GM18517 (cell line): Measurements from ENCODE around the gene FAM240A.
"Not testable (repeated sequence)": the region's sequence is repeated elsewhere in the genome, so short reads cannot be mapped to it uniquely, and the experiment has no call there.

ENCODE experiments used
- ATAC-seq: cut with Tn5 transposase; IDR thresholded peaks from one replicate; pipeline ENCODE4 v1.9.1; 2021; ENCODE audit warnings: mild to moderate bottlenecking, moderate library complexity; ENCODE audit not compliant: unreplicated experiment

FAM240A gene

DNA sequence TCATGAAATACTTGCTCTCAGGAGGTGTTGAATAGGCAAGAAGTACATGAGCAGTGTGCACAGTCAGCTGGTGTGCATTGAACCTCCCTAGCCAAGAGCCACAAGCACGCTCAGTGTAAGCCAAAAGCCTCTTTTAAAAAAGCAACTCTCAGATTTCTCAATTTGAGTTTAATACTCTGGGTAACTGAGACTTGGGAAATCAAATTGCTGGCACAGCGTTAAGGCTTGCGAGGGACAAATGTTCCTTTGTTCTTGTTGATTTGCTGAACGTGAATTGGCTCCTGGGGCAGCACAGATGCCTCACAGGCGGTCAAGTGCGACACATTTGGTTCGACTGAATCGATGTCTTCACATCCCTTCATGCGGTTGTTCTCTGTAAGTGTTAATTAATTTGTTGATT lies at the start of gene FAM240A:
Gene FAM240A, plus strand, starts transcription at position 202 of the 400 bp plus-strand sequence. Its CDS starts 159 bp downstream, at position 361.
- ATAC-seq: no peak

DNA sequence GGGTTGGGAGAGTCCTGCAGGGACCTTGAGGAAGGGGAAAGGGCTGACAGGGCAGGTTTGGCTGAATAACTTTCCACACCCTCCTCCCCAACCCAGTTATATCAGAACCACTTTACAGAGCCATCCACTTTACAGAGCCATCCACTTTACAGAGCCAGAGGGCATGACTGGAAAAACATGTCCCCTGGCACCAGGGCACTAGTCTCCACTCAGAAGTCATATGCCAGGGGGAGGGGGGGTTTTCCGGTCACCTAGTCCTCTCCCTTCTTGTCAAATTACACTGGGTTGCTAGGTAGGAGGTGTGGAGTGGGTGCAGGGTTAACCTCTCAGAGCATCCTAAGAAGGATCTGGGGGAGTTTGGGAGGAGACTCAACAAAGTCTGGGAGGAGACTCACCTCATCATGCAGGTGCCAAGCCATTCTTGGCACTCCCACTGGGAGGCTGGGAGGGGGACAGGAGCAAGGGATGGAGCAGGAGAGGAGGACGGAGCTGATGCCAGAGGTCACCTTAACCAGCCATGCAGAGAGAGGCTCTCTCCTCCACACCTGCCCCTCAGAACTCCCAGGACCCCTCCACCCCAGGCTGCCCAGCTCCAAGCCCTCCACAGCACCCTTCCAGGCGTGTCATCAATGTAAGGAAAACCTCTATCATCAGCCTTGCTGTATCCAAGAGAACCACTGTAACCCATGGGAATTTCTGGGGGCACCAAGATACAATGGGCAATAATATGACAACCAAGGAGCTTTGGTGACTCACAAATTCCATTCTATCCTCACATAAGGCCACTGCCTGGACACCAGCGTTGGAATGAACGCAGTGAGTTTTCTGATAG lies 47.9 kb upstream of the FAM240A start:
- ATAC-seq: no peak

DNA sequence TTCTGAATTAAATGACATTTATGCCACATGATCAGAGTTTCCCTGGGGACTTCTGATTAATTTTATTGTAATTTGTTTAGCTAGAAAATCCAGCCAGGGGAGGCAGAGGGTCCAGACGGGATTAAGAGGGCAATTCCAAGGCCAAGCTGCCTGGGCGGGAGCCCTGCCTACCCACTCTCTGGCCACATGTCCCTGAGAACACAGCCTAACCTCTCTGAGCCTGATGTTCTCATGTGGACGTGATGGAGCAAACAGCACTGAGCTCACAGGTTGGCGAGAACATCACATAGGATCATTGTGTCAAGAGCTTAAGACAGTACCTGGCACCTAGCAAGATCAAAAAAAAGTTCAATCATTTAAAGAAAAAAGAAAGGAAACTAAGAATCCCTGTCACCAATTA lies 47.2 kb upstream of the FAM240A start:
- no peak for ATAC-seq

DNA sequence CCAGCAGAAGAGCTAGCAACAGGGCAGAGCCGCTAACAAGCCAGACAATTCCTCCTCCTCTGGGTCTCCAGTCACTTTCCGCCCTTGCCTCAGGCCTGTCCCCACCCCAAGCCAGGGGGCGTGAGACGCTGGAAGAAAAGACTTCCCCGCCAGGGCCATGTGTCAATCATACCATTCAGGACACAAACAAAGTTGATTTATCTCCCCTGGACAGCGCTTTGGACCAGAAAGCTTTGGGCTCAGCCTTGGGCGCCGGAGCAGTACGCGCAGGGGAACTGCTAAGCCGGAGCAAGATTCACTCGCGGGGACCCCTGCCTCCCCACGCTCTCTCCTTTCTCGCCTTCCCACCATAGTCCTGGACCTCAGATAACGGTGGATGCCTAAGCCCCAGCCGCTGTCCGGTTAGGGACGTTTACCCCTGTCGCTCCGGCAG lies 46.7 kb upstream of the FAM240A start:
- ATAC-seq: no peak

DNA sequence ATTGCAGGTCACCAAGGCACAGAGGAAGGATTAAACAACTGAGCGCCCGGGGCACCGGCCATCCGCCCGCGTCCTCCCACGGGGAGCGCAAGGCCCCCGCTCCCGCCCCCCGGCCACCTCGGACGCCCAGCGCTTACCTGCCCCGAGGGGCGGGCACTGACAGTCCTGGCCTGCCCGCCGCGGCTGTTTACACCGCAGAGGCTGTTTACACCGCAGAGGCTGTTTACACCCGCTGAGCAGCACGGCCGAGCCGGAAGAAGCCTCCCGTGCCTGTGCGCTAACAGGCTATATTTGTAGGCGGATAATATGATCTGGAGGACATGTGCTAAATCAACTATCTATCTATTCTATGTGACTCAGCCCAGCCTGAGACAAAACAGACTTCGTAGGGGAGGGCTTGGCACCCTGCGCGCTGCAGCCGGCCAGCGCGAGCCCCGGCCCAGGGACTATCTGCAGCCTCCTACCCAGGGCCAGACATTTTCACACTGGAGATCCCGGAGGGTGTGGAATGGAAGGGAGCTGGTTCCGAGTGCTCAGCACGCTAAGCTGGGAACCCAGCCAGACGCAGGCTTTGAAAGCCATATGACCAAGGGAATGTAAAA lies 46.2 kb upstream of the FAM240A start, which contains the start of gene LRRC2:
Gene LRRC2, minus strand, starts transcription at position 263 of the 602 bp plus-strand sequence. CDS start 14,711 bp downstream, outside the sequence.
- no peak for ATAC-seq

DNA sequence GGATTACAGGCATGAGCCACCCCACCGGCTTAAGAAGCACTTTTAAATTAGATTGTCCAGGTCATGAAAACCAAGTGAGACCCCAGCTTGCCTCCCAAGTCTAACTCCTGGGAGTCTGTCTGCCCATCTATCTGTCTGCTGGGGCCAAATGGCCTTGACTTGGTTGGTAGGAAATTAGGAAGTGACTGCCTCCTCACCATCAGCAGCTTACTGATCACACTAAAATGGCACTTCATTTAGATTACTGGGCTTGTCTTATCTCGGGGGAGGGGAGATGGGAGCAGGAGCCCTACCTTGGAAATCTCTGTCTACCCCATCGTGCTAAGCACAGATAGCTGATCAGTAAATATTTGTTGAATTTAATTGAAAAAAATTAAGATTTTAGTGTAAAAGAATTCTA lies 40.6 kb upstream of the FAM240A start:
- no peak for ATAC-seq

DNA sequence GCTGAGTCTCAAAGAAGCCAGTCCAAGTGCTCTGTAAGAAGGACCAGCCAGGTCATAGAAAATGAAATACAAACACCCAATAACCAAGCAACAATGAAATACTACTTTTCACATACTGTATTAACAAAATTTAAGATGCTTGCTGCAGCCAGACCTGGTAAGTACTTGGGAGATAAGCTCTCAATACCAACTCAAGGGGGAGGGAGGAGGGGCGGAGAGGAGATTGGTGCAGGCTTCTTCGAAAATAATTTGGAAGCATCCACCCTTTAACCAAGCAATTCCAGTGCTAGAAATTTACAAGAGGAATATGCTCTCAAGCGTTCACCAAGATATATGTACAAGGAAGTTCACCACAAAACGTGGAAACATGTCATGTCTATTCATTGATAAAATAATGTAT lies 38.6 kb upstream of the FAM240A start:
- ATAC-seq: no peak

DNA sequence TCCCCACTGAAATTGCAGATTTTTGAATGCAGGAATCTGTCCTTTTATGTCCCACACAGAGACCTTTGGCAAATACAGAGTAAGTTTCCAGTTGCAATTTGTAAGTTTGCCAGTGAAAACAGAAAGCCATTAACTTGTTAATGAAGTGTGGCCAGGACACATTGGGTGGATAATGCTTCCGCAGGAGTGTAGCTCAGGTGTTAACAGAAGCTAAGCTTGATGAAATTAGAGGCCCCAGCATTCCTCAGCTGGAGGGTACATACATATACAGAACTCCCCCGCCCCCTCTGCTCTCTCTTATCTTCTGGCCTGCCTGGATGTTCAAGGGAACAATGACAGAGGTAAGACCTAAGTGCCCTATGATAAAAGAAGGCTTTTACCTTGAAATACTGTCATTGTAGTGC lies 38.1 kb upstream of the FAM240A start:
- ATAC-seq: no peak

DNA sequence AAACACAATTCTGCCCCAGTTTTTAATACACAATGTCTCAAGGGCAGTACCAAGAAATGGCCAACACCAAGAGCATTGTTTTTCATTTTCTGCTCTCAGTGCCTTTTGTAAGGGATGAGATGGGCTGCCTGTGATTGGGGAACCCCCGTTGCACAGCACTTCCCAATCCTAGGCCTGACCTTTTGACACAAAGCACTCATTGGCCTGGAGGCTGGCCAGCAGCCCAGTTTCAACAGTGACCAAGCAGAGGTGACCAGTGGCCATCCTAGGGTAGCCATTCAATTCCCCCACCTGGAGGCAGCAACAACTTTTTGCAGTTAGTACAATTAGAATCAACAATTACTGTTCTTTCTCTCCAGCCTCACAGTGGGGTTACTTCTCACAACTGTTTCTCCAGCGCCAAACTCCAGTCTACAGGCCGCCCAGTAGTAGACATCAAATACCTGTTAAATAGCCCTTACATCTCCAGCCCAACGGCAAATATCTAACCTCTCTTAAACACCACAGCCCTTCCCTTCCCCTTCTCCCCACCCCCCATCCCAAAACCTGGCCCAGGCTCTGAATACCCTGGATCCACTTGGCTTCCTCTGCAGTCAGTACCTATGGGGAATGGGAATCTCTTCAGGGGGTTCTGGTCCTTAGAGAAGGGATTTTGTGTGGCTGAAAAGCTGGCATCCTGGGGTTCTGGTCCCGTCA lies 37.3 kb upstream of the FAM240A start:
- ATAC-seq: no peak

DNA sequence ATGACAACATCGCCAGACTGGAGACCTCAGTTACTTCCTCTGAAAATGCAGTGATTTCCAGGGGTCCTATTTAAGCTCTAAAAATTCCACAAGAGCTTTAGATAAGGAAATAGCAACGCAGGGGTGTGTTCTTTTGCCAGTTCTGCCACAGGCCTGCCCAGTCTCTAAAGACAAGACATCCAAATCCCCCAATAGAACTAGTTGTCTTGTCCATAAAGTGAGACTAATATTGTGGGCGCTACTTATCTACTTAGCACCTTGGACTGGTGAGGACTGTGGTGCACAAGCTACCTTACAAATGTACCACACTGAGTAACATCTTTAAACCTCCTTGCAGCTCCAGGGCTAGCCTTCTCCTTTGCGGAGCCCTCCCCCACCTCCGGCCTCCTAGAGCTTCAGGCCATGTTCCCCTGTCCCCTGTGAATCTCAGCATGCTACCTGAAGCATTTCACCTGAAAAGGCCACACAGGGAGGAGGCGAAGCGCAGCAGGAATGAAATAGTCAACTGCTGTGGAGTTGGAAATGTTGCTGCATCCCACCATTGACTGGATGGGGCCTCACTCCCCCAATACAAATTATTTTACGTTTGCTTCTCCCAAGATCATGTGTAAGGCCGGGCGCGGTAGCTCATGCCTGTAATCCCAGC lies 36.6 kb upstream of the FAM240A start:
- no peak for ATAC-seq

DNA sequence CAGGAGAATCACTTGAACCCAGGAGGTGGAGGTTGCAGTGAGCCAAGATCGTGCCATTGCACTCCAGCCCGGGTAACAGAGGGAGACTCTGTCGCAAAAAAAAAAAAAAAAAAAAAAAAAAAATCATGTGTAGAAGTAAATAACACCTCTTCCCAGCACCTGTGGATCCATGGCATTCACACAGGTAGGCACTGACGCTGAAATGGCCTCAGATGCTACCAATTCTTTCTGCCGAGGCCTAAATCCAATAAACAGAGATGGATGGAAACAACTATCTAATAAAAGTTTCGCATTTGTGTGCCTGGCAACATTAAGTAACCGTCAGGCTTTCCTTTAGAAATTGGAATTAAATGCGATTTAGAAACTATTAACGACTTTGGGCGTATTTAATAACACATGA lies 35.9 kb upstream of the FAM240A start:
- ATAC-seq: no peak

DNA sequence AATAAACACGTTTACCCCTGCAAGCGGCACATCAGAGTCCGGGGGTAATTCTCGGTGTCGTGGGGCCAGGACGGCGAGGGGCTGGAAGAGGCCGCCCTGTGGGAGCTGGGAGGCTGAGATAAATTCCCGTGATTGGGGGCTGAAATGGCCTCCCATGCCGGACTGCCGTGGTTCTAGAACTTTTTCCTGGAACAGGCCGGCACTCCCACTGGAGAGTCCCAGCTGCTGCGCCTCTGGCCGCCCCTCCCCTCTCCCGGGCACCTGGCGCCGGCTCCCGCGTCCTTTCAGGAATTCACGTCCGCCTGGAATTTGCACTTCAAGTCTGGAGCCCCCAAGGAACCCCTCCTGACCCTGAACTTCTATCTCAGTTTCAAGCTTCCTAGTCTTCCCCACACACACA lies 35.4 kb upstream of the FAM240A start:
- no peak for ATAC-seq

DNA sequence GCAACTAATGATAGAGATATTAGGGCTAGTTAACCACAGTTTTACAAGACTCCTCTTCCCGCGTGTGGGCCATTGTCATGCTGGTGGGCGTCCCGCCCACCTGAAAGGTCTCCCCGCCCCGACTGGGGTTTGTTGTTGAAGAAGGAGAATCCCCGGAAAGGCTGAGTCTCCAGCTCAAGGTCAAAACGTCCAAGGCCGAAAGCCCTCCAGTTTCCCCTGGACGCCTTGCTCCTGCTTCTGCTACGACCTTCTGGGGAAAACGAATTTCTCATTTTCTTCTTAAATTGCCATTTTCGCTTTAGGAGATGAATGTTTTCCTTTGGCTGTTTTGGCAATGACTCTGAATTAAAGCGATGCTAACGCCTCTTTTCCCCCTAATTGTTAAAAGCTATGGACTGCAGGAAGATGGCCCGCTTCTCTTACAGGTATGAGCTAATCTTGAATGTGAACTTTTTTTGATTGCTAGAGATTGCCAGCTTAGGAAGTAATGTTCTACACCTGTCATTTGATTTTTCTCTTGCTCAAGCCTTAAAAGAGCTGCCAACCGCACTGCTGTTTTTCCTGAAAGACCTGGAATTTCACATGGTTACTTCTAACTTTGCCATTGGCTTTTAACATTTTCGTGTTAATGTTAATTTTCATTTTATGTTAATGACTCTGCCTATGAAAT lies 34.6 kb upstream of the FAM240A start:
- ATAC-seq: not testable (repeated sequence)

DNA sequence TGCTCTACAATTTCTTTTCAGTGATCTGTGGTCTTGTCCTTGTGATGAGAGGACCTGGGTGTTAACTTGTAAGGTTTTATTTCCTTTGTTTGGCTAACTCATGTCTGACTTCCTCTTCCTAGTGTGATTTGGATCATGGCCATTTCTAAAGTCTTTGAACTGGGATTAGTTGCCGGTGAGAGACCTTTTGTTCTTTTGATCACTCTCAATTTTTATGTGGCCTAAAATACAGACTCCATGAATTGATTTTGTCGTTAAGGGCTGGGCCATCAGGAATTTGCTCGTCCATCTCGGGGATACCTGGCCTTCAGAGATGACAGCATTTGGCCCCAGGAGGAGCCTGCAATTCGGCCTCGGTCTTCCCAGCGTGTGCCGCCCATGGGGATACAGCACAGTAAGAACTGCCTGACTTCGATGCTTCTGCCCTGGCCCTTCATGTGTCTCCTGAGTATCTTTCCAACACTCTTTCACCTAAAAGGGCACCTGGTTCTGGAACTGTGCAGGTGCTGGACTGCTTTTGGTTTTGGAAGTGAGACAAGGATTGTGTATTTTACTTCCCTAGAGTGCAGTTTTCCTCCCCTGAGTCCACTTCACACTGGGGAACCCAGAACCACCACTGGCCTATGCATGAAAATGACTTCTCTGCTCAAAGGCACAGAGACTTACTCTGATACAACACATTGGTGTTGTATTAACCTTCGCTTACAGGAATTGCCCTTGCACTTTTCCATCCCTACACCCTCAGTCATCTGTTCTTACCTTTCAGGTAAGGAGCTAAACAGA lies 33.2 kb upstream of the FAM240A start:
- no peak for ATAC-seq

DNA sequence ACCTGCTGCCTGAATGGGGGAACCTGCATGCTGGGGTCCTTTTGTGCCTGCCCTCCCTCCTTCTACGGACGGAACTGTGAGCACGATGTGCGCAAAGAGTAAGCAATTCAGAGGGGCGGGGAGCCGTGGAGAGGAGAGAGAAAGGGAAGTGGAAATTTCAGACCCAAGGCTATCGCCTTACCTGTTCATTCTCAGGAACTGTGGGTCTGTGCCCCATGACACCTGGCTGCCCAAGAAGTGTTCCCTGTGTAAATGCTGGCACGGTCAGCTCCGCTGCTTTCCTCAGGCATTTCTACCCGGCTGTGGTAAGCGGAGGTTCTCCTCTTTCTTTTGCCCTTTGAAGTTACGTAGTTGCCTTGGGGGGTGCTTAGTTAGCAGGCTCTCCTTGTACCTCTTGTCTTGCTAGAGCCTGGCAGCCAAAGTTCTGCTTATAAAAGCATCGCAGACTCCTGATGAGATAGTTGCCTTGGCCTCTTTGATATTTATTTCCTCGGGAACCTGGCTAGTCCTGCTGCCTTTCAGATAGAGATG lies 32.5 kb upstream of the FAM240A start:
- ATAC-seq: no peak

DNA sequence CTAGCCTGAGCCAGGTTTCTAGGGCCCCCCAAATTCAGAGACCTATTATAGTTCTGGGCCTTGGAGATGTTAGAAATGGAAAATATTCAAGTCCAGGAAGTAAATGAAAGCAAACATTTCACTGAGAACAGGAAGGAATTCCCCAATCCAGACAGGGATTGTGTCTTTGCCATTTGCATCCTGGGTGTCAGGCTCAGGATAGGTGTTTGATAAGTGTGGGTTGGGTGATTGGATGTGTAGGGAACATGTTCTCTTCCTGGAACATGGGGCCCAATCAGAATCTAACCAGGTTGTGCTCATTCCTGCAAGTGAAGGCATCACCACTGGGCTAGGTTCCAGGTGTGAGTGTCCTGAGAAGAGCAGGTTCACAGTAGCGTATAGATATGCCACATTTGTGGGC lies 31.6 kb upstream of the FAM240A start:
- ATAC-seq: no peak

DNA sequence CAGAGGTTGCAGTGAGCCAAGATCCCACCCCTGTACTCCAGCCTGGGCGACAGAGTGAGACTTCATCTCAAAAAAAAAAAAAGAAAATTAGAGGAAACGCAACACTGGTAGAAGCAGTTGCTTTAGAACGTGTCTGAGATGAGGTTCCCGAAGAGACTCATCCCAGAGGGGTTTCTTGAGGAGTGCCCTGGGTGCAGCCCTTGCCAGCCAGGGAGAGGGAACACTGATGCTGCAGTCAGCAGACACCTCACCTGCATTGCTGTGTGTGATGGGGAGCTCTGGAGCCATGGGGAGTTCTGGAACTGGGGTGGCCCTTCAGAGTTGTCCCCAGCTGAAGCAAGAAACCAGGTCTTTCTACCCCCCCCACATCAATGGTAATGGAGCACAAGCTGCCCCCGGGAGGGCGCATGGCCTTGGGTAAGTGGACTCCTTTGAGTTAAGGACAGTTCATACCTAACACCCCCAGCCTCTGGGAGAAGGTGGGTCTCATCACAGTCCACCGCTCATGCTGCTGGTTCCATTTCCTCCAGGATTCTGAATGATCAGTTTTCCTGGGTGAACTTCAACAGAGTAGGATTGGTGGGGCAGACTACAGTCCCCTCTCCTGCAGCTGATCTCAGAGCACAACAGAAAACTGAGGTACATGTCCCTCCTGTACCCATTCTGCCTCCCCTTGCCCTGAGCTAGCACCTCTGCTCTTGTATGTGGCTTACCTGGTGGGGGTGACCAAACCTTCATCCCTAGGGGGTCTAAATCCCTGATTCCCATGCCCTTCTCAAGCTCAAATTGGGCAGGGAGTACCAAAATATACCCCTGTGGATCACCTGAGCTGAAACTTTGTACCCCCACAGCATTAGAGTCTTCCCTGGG lies 27.5 kb upstream of the FAM240A start:
- ATAC-seq: no peak

DNA sequence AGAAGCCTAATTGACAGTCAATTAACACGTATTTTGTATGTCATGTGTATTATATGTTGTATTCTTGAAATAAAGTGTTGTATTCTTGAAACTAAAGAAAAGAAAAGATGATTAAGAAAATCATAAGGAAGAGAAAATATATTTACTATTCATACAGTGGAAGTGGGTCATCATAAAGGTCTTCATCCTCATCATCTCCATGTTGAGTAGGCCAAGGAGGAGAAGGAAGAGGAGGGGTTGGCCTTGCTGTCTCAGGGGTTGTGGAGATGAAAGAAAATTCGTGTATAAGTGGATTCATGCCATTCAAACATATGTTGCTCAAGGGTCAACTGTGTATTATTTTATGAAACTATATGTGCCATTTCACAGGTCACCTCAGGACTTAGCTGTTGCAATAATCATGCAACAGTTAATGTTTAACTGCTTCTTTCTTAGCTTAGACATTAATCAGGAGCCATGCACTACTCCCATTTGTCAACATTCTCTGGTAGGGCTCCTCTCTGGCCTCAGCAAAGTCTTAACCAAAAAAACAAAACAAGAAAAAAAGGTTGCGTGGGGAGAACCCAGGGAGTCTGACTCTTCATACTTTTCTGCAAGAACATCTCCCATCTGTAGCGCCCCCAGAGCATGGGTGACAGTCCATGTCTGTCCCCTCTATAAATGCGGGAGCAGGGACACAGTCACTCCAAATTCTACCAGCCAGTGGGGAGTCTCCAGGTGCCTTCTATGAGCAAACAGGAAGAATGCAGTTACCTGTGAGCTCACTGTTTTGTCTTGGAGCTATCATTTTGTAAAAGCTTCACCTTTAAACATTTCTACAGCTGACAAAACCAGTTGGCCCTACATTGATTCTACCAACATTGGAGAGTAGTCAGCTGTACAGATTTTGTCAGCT lies 26.3 kb upstream of the FAM240A start:
- no peak for ATAC-seq
